Colonic mucosa (tissue), 4 donors: Measurements from ENCODE around the gene ARFIP2. TPM values are rescaled to one million over a fixed set of nuclear protein-coding genes. Genes with fewer than 3 reads are reported as not detected.

Experiments used
- DNase-seq: peaks from one replicate; pipeline ENCODE4 v3.0.0-alpha.2; 2020
- H3K27ac ChIP-seq: fragments of 200-600 bp; one replicate; pipeline ENCODE4 v1.8.0; 2021
- H3K27me3 ChIP-seq: fragments of 200-600 bp; one replicate; pipeline ENCODE4 v1.8.0; 2021
- H3K36me3 ChIP-seq: fragments of 200-600 bp; one replicate; pipeline ENCODE4 v1.8.0; 2021
- H3K4me1 ChIP-seq: fragments of 200-600 bp; one replicate; pipeline ENCODE4 v1.8.0; 2021; ENCODE audit warnings: mild to moderate bottlenecking
- H3K4me3 ChIP-seq: fragments of 200-600 bp; one replicate; pipeline ENCODE4 v1.8.0; 2021
- H3K9ac ChIP-seq, 2 donors: one replicate each; pipeline ENCODE4 v1.7.0; 2013; ENCODE audit warnings: control low read depth in 2 of 2, low read depth in 2 of 2, low read length in 2 of 2
- H3K9me3 ChIP-seq: fragments of 200-600 bp; one replicate; pipeline ENCODE4 v1.8.0; 2021
- CTCF ChIP-seq: fragments of 200-600 bp; IDR thresholded peaks from one replicate; pipeline ENCODE4 v1.8.0; 2022; ENCODE audit warnings: antibody characterized with exemption, mild to moderate bottlenecking
- intact Hi-C: fragments of 100-400 bp; cut with DNase I; formaldehyde crosslinking; loops from one replicate; pipeline ENCODE4 v1.14.1; 2022
- total RNA-seq, 2 donors: library from RNA; stranded (reverse); fragmentation: NEBNext Ultra II Directional in 1 of 2; extraction: Animal tissue kit (Norgen Biotek cat#: 25700) in 1 of 2; gene quantifications; one replicate each; pipeline ENCODE4 v1.2.1, GENCODE V29; 2021
- donor health status: healthy.
- donor health status: DM: no; HTN: no; CAD: no.
- donor health status: DM: no; HTN: no; CAD: no.

Gene ARFIP2
- total RNA-seq, 2 donors from 2014 or later = 76.9 to 87.3 TPM

GRCh38 chr11:6481924-6482275 is 769 bp upstream of the ARFIP2 start:
- TF ChIP-seq CTCF = no peak
- H3K27ac ChIP-seq = peak overlapping the region; percentile 87
- no peaks in the 10 kb centered on the region for H3K36me3 ChIP-seq
- H3K4me3 ChIP-seq = peak overlapping the region; percentile 64
- H3K27me3 ChIP-seq = no peaks in the 10 kb centered on the region
- DNase-seq = no peak
- peak overlapping the region; percentile 78 to 90 for H3K9ac ChIP-seq
- peaks cover 10% of the 10 kb centered on the region for H3K4me1 ChIP-seq
- no peaks in the 10 kb centered on the region for H3K9me3 ChIP-seq
- intact Hi-C loops = no loop called here

- Histone ChIP-seq H3K9ac (peak overlapping the region; percentile 90 to 93), H3K4me3 (peak overlapping the region; percentile 64), H3K9me3 (no peaks in the 10 kb centered on the region), H3K27ac (peak overlapping the region; percentile 87), H3K27me3 (no peaks in the 10 kb centered on the region), H3K36me3 (no peaks in the 10 kb centered on the region), H3K4me1 (peaks cover 10% of the 10 kb centered on the region)
- TF ChIP-seq CTCF = no peak
- intact Hi-C loops = no loop called here
- no peak for DNase-seq
These were observed 724 bp downstream of the ARFIP2 start for GRCh38 chr11:6480299-6480914.

- intact Hi-C loops = loop anchor here (10.0 kb wide), 2 partner anchors 128 to 242 kb away; partner anchors contain the start of genes CNGA4, FHIP1B, ILK and RRP8
- TF ChIP-seq CTCF = no peak
These were observed 4.6 kb downstream of the ARFIP2 start for GRCh38 chr11:6476571-6476970.

GRCh38 chr11:6475936-6476335 is 5.2 kb downstream of the ARFIP2 start:
- peak overlapping the region; percentile 92 for H3K27ac ChIP-seq

More at GRCh38 chr11:6476571-6476970, 4.6 kb downstream of the ARFIP2 start:
- no peaks in the 10 kb centered on the region for H3K36me3 ChIP-seq
- no peaks in the 10 kb centered on the region for H3K9me3 ChIP-seq
- H3K27me3 ChIP-seq = no peaks in the 10 kb centered on the region
- no peak overlapping the region for H3K4me3 ChIP-seq
- peak overlapping the region; percentile 92 for H3K27ac ChIP-seq
- DNase-seq = no peak
- H3K4me1 ChIP-seq = peaks cover 5% of the 10 kb centered on the region
- no peak overlapping the region for H3K9ac ChIP-seq

GRCh38 chr11:6474806-6475500 is 6.2 kb downstream of the ARFIP2 start:
- Histone ChIP-seq H3K9me3 (no peaks in the 10 kb centered on the region), H3K27ac (peak overlapping the region; percentile 92), H3K4me3 (no peak overlapping the region), H3K4me1 (peaks cover 6% of the 10 kb centered on the region), H3K36me3 (no peaks in the 10 kb centered on the region), H3K27me3 (no peaks in the 10 kb centered on the region), H3K9ac (peak overlapping the region; percentile 15 to 77)
- intact Hi-C loops = loop anchor here (10.0 kb wide), 2 partner anchors 130 to 240 kb away; partner anchors contain the start of genes CNGA4, FHIP1B, ILK and RRP8
- no peak for DNase-seq
- no peak for TF ChIP-seq CTCF

More at GRCh38 chr11:6475936-6476335, 5.2 kb downstream of the ARFIP2 start:
- Histone ChIP-seq H3K27me3 (no peaks in the 10 kb centered on the region), H3K9ac (no peak overlapping the region), H3K4me1 (peaks cover 5% of the 10 kb centered on the region), H3K9me3 (no peaks in the 10 kb centered on the region), H3K36me3 (no peaks in the 10 kb centered on the region), H3K4me3 (no peak overlapping the region)
- TF ChIP-seq CTCF = no peak
- no peak for DNase-seq
- intact Hi-C loops = loop anchor here (10.0 kb wide), 2 partner anchors 129 to 241 kb away; partner anchors contain the start of genes CNGA4, FHIP1B, ILK and RRP8
